Measurements from ENCODE around the gene RAD51AP2. TPM values are rescaled to one million over a fixed set of nuclear protein-coding genes. Genes with fewer than 3 reads are reported as not detected.
"Not testable (repeated sequence)": the region's sequence is repeated elsewhere in the genome, so short reads cannot be mapped to it uniquely, and the experiment has no call there.

The RAD51AP2 gene
- not detected for polyA plus RNA-seq (2012; ENCODE audit: insufficient read depth, insufficient read length)

DNA sequence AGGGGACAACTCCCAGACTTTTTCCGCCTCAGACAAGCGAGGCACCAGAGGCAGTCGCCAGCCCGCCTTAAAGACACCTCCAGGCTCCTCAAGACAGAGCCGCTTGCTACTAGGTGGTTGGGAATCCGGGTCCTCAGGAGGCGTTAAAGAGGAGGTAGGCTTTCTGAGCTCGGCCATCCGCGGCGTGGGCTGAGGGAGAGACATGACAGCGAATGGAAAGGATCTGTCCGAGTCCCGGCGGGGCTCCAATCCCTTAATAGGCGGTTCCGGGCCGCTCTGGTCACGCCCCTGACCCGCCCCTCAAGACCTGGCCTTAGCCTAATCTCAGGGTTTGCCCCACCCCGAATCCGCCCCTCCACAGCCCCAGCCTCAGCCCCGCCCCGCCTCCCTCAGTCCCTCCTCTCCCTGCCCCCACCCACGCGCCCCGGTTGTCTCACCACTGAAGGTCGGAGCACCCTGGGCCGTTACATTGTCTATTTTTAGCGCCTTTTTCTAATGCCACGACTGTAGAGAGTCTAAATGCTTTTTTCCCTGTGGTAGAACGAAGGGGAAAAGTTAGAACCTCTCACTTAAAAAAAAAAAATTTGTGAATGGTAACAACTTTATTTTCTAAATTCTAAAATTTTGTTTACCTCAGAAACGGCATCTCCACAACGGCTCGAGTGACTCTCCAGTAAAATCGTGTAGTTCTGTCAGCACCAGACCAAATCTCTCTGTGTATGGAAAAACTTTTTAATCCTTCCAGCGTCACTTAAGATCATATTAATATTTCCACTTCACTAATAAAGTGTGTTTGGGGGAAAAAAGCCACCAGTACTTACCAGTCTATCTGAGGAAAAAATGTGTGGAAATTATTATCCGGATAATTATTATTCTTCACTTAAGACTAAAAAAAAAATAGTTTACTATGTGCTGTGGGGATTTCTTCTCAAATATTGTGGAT lies at the start of gene RAD51AP2:
Gene RAD51AP2, minus strand, starts transcription at position 229 of the 943 bp plus-strand sequence. Its CDS starts 25 bp downstream, at position 204.
- no peak for DNase-seq (ENCODE audit: low read depth, low spot score)
- no peak within 1 kb of the TSS for H3K4me3 ChIP-seq (ENCODE audit: low read length)

DNA sequence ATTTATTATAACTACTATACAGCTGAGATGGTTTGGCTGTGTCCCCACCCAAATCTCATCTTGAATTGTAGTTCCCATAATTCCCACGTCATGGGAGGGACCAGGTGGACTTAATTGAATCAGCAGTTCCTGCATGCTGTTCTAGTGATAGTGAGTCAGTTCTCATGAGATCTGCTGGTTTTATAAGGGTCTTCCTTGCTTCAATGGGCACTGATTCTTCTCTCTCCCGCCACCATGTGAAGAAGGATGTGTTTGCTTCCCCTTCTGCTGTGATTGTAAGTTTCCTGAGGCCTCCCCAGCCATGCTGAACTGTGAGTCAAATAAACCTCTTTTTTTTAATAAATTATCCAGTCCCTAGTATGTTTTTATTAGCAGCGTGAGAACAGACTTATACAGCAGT lies 47.5 kb upstream of the RAD51AP2 start:
- DNase-seq (ENCODE audit: low read depth, low spot score); H3K4me3 ChIP-seq (ENCODE audit: low read length): not testable (repeated sequence)

- no peak for DNase-seq (ENCODE audit: low read depth, low spot score)
- H3K4me3 ChIP-seq (ENCODE audit: low read length) = no peak overlapping the region
Observed at GRCh38 chr2:17558878-17559277, 40.6 kb upstream of the RAD51AP2 start.

DNA sequence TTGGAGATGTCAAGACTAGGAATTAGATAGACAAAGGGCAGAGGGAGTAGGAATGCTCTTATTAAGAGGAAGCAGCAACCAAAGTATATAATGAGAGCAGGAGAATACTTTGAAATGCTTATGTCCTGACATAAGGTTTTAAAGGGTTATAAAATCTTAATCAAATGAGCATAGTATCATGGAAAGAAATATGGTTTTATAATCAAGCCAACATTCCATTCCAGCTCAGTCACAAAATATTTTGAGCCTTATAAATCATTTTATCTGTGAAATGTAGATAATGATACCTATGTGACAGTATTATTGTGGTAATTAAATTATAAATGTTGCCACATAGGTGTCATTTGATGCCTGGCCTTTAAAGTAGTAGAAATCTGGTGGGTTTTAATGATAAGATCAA lies 39.8 kb upstream of the RAD51AP2 start:
- no peak overlapping the region for H3K4me3 ChIP-seq (ENCODE audit: low read length)
- DNase-seq (ENCODE audit: low read depth, low spot score) = no peak

GRCh38 chr2:17557596-17557995 lies 39.4 kb upstream of the RAD51AP2 start:
- H3K4me3 ChIP-seq (ENCODE audit: low read length) = no peak overlapping the region
- DNase-seq (ENCODE audit: low read depth, low spot score) = no peak

DNA sequence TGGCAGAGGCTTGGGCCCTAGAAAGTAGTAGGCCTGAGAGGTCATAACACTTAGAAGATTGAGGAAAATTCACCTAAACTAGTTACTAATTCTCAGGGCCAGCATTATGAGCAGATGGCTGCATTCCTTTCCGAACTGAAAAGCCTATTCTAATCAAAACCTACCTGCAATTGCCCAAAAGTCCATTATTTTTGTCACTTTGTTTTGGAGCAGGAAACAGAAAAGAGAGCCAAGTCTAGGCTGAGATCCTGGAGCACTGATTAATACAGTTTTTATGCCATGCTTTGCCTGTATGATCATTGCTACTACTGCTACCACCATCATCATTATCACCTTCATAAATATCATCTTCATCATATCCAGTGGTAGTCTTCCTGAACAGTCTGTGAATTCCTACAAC lies 36.9 kb upstream of the RAD51AP2 start:
- H3K4me3 ChIP-seq (ENCODE audit: low read length) = no peak overlapping the region
- DNase-seq (ENCODE audit: low read depth, low spot score) = no peak

- DNase-seq (ENCODE audit: low read depth, low spot score) = no peak
- H3K4me3 ChIP-seq (ENCODE audit: low read length) = no peak overlapping the region
Observed at GRCh38 chr2:17550907-17551306, 32.7 kb upstream of the RAD51AP2 start.

DNA sequence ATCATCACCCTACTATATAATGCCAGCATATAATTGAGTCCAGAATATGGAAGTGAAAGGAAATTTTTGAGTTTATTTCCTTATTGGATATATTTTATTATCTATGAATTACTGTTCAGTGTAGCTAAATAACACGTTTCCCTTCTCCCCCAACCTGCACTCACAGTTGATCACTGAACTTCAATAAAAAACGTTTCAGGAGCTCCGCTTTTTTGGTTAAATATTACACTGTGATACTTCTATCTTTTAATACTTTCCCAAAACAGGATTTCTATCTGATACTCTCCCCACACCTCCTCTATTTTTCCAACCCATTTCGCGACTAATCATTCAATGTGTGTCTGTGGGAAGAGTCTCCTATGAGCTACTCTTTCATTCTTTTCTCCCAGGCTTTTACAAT lies 29.5 kb upstream of the RAD51AP2 start:
- no peak for DNase-seq (ENCODE audit: low read depth, low spot score)
- no peak overlapping the region for H3K4me3 ChIP-seq (ENCODE audit: low read length)

DNA sequence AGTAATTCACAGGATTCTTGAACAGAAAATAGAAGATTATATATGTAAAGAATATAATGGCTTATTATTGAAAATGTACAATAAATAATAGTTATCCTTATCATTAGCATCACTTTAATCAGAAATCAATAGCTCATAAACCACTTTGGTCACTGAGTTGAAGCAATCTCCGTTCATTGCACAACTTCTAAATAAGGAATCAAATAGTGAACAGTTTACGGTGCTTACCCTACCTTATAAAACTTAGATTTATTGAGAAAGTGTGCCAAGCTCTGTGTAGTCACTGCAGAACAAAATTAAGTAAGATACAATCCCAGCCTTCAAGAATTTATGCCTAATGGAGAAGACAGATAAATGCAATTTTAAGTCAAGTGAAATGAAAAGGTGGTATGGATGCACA lies 29.0 kb upstream of the RAD51AP2 start:
- DNase-seq (ENCODE audit: low read depth, low spot score) = no peak
- H3K4me3 ChIP-seq (ENCODE audit: low read length) = no peak overlapping the region

DNA sequence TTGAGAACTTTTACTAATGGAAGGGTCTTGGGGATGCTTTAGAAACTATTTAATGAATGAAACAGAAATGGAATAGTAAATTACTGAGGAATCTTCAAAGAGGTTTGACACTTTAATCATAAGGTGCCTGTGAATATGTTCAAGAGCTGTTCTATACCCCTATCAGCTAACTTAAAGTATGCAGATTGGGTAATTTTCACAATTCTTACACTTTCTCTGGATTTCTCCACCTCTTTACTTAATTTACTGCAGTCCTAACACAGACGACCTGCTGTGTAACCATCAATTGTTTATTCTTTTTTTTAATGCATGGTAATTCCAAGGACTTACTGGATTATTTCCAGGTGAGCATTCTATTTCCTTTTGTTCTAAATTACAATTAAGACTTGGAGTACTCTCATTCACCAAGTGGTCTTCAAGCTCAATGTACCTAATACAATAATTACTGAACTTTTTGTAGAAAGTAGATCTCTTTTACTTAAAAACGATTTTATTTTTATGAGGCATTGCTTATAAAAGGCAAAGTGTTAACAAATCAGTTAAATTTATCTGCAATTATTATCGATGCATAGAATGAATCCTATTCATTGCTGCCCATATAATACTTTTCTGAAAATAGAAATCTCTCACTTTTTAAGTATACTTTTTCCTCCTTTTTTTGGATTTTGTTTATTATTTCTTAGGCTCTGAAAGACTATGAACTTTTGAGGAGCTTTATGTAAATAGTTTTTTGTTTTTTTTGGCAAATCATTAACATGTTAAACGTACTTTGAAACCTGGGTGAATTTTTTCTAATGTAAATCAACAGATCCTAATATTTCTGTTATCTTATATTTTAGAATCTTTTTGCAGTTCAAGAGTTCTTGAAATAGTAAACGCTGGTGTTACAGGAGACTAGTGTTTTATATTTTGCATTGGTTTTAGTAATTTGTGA lies 27.7 kb upstream of the RAD51AP2 start:
- no peak for DNase-seq (ENCODE audit: low read depth, low spot score)
- H3K4me3 ChIP-seq (ENCODE audit: low read length) = no peak overlapping the region

- no peak for DNase-seq (ENCODE audit: low read depth, low spot score)
- H3K4me3 ChIP-seq (ENCODE audit: low read length) = no peak overlapping the region
Observed at GRCh38 chr2:17544256-17544655, 26.0 kb upstream of the RAD51AP2 start.

DNA sequence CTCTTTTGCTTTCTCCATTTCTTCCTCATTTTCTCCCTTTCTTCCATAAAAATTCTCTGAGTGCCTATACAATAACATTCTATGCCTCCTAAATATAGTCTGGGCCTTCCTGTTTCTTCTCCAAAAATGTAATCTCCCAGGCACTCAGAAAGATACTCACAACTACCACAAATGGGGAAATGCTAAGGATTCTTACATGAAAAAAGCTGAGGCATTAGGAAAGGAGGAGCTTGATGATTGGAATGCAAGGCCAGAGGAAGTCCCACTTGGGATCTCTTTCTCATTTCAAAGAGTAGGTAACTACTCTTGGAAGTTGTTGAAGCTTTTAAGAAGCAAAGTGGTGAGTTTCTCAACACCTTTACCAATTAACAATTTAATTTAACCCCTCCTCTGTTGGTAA lies 25.6 kb upstream of the RAD51AP2 start:
- H3K4me3 ChIP-seq (ENCODE audit: low read length) = no peak overlapping the region
- no peak for DNase-seq (ENCODE audit: low read depth, low spot score)

- no peak overlapping the region for H3K4me3 ChIP-seq (ENCODE audit: low read length)
- no peak for DNase-seq (ENCODE audit: low read depth, low spot score)
Observed at GRCh38 chr2:17543131-17543660, 25.0 kb upstream of the RAD51AP2 start.

DNA sequence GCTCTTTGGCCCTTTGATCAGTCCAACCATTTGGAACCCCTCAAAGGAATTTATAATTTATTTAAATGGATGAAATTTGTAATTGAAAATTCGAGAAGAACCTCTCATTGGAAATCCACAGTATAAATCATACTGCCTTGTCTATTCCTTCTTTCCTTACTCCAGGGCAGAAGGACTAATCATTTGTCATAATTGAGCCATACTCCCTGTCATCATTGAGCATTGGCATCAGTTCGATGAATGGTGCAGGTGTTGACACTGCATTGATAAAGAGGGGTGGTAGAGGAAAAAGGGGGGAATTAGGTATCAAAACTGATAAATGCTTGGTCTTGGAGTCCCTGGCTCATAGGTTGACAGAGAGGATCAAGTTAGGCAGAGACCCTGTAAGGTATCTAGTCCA lies 24.2 kb upstream of the RAD51AP2 start:
- H3K4me3 ChIP-seq (ENCODE audit: low read length) = no peak overlapping the region

GRCh38 chr2:17541531-17541950 lies 23.3 kb upstream of the RAD51AP2 start:
- no peak for DNase-seq (ENCODE audit: low read depth, low spot score)
- no peak overlapping the region for H3K4me3 ChIP-seq (ENCODE audit: low read length)

More for the DNA sequence above, 24.2 kb upstream of the RAD51AP2 start:
- DNase-seq (ENCODE audit: low read depth, low spot score) = no peak

- no peak for DNase-seq (ENCODE audit: low read depth, low spot score)
- no peak overlapping the region for H3K4me3 ChIP-seq (ENCODE audit: low read length)
Observed at GRCh38 chr2:17540813-17541530, 22.7 kb upstream of the RAD51AP2 start.

- DNase-seq (ENCODE audit: low read depth, low spot score) = no peak
- H3K4me3 ChIP-seq (ENCODE audit: low read length) = no peak within 1 kb of the TSS
Observed at GRCh38 chr2:17540093-17540812, 22.0 kb upstream of the RAD51AP2 start, which contains the start of gene VSNL1. Gene VSNL1 (plus strand): TSS chr2:17540696. CDS start chr2:17592075, 51,379 bp downstream.

DNA sequence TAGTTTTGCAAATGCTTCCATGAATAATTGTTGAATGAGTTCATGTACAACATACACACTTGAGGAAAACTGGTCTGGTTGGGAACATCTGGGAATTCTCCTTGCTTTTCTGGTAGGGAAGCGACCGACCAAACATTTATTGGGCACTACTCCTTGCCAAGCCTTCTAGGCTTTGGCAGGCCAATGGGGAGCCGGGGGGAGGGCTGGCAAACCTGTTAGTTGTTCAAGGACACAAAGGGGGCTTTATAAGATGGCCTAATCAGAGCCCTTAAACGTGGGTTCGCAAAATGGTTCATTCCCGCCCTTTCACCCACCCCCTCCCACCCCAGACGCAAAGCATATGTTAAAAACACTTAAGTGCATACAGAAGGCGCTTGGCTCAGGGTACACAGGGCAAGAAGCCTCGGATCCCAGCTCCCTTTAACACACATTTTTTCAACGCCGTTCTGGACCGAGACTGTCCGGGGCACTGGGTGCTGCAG lies 21.4 kb upstream of the RAD51AP2 start:
- no peak for DNase-seq (ENCODE audit: low read depth, low spot score)
- no peak overlapping the region for H3K4me3 ChIP-seq (ENCODE audit: low read length)
